HG02623 (cell line): ENCODE results near the gene IL25.
"Not testable (repeated sequence)": the region's sequence is repeated elsewhere in the genome, so short reads cannot be mapped to it uniquely, and the experiment has no call there.

Experiments used
- ATAC-seq: cut with Tn5 transposase; IDR thresholded peaks from one replicate; pipeline ENCODE4 v1.9.1; 2021; ENCODE audit warnings: moderate library complexity; ENCODE audit not compliant: unreplicated experiment

Gene IL25

DNA sequence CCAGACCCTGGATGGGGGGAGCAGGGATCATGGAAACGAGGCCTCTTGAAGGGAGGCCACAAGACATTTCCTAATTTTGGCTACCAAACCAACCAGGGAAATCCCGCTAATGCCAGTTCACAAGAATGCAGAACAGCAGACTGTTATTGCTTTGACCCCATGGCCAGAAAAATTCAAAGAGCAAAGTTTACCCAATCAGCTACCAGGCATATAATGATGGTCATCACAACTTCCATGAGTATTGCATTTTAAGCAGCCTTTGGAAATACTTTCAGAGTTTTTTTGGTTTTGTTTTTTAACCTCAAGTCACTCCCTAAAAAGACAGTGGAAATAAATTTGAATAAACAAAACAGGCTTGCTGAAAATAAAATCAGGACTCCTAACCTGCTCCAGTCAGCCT, at the start of gene IL25:
IL25 (plus strand) TSS at position 301 of the 400 bp plus-strand sequence.
- ATAC-seq = no peak

GRCh38 chr14:23323838-23324454, 48.7 kb upstream of the IL25 start:
- ATAC-seq = no peak

DNA sequence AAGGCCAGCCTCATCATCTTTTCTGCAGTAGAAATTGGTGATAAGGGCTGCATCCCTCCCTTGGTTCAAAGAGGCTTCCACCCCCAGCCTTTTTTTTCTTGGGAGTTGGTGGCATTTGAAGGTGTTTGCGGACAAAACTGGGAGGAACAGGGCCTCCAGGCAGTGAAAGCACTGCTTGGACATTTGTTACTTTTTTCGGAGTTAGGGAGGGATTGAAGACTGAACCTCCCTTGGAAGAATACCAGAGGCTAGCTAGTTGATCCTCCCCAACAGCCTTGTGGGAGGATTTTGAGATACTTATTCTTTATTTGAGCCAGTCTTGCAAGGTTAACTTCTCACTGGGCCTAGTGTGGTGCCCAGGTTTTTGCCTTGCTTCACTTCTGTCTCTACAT, 48.2 kb upstream of the IL25 start:
- no peak for ATAC-seq

- ATAC-seq = no peak
These were observed 47.6 kb upstream of the IL25 start for GRCh38 chr14:23324993-23325392.

DNA sequence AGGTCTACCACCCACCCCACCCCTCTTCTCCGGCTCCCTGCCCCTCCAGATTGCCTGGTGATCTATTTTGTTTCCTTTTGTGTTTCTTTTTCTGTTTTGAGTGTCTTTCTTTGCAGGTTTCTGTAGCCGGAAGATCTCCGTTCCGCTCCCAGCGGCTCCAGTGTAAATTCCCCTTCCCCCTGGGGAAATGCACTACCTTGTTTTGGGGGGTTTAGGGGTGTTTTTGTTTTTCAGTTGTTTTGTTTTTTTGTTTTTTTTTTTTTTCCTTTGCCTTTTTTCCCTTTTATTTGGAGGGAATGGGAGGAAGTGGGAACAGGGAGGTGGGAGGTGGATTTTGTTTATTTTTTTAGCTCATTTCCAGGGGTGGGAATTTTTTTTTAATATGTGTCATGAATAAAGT, 46.9 kb upstream of the IL25 start:
- not testable (repeated sequence) for ATAC-seq

DNA sequence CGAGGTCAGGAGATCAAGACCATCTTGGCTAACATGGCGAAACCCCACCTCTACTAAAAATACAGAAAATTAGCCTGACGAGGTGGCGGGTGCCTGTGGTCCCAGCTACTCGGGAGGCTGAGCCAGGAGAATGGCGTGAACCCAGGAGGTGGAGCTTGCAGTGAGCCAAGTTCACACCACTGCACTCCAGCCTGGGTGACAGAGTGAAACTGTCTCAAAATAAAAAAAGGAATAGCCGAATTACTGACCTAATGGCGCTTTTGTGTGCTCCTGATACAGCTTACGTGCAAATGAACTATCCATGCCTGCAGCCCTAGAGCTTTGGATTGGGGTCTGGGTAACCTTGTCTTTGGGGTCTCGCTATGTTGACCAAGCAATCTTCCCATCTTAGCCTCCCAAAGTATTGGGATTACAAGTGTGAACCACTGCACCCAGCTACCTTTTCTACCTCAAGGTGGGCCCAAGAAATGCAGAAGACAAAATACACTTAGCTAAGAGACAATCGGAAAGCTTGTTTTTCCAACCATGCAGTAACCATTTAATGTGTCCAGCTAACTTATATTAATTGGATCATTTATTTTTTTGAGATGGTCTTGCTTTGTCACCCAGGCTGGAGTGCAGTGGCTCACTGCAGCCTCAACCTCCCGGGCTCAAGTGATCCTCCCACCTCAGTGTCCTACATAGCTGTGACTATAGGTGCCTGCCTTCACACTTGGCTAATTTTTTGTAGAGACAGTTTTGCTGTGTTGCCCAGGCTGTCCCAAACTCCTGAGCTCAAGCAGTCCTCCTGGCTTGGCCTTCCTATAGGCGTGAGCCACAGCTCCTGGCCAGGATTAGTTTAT, 45.9 kb upstream of the IL25 start:
- ATAC-seq = no peak

DNA sequence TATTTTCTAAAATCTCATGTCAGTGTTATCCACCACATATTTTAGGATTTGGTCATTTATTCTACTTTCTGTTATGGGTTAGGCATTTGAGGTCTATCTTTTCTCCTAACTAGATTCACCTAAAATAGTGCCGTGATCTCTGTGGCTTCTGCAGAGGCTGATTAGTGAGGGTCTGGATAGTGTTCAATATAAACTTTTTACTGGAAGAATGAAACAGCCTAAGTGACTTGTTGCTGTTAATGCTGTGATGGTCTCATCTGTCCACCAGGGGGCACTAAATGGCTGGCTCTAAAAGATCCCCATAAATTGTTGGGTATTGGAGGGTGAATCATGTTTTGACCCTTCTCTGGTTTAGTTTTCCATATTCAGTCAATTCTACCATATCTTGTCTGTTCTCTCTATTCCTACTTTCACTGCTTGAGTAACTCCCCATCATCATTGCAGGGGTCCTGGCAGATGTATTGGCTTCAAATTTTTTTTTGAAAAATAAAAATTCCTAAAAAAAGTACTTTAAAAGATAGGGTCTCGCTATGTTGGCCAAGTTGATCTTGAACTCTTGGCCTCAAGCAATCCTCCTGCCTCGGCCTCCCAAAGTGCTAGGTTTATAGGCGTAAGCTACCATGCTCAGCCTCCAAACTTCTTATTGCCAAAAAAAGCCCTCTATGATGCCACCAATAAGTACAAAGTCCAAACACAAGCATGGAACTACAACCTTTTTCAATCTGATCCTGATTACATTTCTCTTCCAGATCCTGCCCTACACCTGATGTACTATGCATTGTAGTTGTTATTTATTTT, 44.5 kb upstream of the IL25 start:
- ATAC-seq = no peak

DNA sequence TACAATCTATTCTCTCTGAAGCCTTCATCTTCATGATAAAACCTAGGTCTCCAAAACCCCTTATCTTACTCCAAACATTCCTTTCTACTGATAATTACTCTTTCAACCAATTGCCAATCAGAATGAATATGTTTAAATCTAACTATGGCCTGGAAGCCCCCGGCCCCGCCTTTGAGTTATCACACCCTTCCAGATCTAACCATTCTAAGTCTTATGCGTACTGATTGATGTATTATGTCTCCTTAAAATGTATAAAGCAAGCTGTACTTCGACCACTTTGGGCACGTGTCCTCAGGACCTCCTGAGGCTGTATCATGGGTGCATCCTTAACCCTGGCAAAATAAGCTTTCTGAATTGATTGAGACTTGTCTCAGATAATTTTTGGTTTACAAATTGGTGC, 37.0 kb upstream of the IL25 start:
- ATAC-seq = no peak

- ATAC-seq = no peak
These were observed 32.9 kb upstream of the IL25 start for GRCh38 chr14:23339506-23340268.

DNA sequence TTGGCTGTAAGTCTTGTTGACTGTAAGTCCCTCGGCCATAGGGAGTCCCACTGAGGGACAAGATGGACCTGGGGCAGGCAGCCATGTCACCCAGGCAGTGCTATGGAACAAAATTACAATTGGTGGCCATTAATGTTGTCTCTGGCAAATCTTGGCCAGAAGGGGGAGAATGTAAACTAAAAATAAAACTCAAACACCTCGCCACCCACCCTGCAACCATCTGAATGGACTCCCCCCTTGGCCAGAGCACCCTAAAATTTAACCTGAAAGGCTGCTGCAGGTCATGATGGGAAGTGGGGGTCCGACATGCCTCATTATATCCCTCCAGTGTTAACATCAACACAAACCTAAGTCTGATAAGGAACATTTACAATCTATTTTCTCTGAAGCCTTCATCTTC, 28.1 kb upstream of the IL25 start:
- no peak for ATAC-seq

DNA sequence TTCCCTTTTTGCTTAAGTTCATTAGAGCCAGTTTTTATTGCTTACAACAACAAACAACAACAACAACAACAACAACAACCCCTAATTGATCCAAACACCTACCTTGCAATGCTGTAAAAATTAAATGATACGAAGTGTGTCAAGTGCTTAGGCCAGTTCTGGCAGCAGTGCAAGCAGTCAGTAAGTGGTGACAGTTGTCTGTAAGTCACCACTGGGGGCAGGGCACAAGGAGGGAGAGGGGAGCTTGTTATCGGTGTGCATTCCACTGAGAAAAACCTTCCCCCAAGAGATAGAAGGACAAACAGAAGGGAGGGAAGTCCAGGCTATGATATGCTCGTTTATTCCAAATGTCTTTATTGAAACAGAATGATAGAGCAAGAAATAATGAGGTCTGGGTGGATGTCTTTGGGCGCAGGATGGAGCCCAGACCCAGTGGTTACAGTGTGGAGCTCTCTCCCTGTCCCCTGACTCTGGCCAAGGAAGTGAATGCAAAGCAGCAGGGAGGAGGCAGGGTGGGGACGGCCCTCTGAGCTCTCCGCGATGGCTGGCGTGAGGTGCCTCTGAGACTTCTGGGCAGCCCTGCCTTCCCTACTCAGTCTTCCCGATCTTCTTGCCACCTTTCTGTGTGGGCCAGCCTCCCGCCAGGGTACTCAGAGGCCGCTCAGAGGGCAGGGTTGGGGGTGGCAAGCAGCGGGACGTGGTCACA, 26.5 kb upstream of the IL25 start:
- ATAC-seq = no peak

GRCh38 chr14:23346693-23347405, 25.8 kb upstream of the IL25 start:
- ATAC-seq = no peak

DNA sequence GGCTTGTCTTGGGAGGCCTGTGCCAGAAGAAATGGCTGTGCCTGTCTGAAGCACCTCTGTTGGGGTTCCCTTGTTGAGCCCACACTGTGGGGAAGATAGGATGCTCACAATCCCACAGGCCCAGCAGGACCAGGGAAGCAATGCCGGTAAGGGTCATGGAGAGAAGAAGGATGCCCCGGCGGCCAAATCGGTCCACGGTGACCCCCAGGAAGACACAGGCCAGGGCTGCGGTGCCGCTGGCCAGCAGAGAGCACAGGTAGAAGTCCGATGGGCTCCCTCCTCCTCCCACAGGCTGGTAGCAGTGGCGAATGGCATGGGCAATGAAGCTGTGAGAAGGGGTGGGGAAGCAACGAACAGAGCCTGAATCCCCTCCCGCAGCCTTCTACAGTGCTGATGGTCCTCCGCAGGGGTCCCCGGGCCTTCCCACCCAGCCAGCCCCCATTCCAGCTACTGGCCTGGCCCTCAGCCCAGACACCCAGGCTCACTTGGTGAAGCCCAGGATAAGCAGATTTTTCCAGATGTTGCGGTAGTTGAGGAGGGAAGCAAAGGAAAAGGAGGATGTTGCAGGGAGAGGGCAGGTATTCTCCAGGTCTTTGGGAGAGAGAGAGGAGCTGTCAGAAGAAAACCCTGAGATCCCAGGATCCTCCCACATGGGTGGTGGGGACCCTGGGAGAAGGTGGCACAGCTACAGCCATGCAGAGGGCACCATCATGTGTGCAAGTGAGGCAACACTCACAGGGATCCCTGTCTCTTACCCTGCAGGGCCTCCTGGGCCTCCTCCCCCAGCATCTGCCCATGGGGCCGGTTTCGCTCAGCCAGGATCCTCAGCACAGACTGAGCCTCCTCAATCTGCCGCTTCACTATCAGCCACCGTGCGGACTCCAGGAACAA, 25.0 kb upstream of the IL25 start:
- no peak for ATAC-seq

GRCh38 chr14:23348297-23348655, 24.3 kb upstream of the IL25 start:
- no peak for ATAC-seq

DNA sequence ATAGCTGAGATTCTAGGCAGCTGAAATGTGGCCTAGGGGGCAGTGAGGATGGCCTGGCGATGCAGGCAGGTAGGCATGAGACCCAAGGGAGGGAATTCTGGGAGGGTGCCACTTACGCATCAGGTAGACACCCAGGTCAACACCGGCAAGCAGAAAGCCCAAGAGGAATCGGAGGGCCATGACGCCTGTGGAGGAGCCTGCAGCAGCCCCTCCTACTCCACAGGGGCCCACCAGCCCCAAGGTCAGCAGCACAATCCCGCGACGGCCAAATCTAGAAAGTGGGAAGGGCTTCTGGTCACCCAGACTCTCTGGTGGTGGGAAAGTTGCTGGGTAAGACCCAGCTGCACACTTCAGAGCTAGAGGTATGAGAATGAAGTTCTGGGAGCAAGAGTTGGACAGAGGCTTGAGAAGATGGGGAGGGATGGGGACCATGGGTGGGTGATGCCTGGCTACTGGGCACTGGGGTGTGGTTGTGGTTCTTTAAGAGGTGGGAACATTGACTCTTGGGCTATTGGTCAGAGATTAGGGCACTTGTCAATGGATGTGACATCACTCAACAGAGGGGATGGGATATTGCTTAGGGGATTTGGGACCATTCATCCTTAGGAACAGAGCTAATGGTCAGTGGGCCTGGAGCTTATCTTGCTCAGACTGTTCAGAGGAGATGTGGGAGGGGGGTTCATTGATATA, 23.3 kb upstream of the IL25 start:
- no peak for ATAC-seq

DNA sequence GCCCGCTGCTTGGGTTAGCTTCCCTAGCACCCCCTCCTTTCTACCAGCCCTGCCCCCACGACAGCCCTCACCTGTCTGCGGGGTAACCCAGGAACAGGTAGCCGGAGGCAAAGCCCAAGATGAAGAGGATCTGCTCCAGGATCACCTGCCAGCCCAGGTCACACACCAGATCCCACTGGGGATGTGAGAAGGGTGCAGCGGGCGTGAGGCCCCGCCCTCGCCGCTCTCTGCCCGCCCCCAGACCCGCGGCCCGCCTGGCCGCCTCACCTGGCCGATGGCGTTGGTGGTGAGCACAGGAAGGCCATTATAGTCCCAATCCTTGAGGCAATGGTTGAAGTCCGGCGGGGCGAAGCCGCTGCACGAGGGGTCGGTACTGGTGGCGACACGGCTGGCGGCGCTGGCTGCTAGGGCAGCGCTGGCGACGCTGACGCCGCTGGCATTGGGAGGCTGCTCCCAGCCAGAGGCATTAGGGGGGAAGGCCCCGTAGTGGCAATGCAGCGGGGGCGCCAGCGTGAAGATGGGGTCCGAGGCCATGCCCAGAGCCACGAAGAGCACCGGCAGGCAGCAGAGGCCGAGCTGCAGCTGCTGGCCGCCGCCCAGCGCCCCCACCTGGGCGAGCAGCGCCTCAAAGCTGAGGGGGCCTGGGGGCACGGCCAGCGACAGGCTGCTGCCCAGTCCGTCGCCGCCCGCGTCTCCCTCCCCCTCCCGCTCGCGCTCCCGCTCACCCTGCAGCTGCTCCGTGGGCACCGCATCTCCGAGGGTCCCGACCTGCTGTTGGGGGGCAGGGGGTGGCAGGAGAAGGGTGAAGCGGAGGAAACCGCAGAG, 20.7 kb upstream of the IL25 start:
- ATAC-seq = no peak
